ENCODE measurements around the gene TMEM215.
"Not testable (repeated sequence)": the region's sequence is repeated elsewhere in the genome, so short reads cannot be mapped to it uniquely, and the experiment has no call there.

The TMEM215 gene, protein sequence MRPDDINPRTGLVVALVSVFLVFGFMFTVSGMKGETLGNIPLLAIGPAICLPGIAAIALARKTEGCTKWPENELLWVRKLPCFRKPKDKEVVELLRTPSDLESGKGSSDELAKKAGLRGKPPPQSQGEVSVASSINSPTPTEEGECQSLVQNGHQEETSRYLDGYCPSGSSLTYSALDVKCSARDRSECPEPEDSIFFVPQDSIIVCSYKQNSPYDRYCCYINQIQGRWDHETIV

GRCh38 chr9:32783168-32783891 lies at the start of gene TMEM215:
Gene TMEM215 (plus strand): TSS chr9:32783540. CDS start chr9:32784184, 644 bp downstream.
- no peak for DNase-seq

DNA sequence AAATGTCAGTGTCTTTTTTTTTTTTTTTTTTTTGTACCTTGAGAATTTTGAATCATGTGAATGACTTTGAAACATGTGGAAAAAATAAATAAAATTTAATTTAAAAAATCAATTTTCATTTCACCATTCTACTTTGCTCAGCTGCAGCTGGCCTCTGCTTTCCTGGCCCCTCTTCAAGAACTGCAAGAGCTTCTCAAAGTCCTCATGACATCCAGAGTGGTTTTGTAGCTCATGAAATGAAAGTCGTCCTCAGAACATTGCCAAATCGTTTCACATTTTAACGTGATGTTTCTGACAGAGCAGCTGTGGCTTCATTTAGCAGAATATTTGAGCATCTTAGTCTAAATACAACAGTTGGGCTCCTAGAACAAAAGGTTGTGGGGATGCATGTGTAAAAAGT lies 47.9 kb upstream of the TMEM215 start:
- no peak for DNase-seq

DNA sequence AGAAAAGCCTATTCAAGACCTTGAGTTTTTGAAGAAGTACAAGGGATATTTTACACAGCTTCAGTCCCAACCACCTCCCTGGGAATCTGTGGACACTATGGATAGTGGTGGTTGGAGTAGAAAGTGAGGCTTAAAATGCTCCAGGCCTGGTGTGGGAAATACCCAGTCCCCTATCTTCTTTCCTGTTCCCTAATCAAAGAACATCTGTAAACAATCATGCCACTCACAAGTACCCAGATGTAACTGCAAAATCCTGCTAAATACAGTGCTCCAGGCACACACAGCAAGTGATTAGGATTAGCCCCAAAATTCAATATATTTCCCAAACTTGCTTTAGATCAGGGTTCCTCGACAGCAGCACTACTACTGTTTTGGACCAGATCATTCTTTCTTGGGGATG lies 46.0 kb upstream of the TMEM215 start:
- no peak for DNase-seq

DNA sequence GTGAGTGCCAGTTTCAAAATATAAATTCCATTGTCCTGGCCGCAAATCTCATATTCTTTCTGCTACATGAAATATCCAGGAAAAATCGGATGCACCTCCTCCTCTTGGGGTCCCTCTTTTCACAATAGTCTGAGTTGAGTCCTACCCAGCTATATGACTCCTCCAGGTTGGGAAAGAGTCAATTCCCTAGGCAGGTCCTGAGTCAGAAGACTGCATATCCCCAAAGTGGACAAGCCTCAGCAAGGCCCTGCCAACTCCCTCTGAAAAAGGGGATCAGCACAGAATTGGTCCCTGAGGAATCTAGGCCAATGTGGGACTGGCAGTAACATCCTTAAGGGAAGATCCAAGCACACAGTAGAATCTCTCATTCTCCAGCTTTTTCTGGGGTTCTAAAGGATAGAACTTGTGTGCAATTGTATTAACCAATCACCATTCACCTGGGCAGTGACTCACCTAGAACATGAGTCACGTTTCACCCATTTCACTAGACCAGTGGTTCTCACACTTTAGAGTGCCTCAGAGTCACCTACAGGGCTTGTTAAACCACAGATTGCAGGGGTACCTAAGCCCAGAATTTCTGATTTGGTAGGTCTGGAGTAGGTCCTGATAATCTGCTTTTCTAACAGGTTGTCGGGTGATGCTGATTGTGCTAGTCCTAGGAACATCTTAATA lies 44.7 kb upstream of the TMEM215 start:
- no peak for DNase-seq

DNA sequence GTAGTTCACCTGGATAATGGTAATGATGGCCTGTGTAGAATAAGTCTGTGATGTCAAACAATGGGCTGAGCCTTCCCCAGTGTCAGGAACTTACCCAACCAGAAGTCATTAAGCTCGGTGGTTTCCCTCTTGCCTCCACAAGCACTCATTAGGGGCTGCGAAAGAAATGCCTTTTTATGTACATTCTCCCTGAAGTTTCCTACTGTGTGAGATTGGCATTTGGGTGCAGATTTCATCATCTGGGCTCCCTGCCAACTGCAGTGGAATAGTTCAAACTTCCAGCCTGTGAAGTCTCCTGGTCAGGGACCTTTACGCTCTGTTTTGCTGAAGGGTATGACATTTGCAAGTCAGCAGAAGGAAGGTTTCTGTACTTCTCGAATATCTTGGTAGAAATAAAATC lies 41.6 kb upstream of the TMEM215 start:
- no peak for DNase-seq

DNA sequence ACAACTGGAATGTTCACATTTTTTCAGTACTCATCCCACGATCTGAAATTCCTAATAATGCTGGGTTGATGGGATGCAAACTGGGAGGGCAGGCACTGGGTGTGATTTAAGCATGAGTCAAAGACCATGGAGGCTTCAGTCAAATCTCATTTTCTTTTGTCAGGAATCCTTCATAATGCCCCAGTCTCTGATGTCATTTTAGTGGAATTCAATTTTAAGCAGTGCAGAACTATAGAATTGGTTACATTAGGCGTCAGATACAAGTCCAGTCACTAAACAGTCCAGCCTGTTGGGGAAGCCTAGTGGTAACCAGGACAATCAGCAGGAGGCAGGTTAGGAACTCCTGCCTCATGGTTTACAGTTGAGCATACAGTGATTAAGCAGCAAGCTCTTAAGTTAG lies 41.0 kb upstream of the TMEM215 start:
- no peak for DNase-seq

DNA sequence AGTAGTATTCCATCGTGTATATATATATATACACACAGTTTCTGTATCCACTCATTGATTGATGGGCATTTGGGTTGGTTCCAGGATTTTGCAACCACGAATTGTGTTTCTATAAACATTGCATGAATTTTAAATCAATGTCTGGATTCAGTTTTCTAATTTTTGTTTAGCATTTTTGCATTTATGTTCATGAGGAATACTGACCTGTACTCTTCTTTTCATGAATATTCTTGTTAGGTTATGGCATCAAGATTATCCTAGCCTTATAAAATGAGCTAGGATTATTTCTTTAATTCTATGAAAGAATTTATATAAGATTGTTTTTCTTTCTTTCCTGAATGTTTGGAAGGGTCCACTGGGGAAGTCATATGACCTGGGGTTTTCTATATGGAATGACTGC lies 35.3 kb upstream of the TMEM215 start:
- DNase-seq = no peak

GRCh38 chr9:32755730-32756129 lies 27.6 kb upstream of the TMEM215 start:
- DNase-seq = no peak

- no peak for DNase-seq
These were observed 19.2 kb upstream of the TMEM215 start for GRCh38 chr9:32764139-32764538.

DNA sequence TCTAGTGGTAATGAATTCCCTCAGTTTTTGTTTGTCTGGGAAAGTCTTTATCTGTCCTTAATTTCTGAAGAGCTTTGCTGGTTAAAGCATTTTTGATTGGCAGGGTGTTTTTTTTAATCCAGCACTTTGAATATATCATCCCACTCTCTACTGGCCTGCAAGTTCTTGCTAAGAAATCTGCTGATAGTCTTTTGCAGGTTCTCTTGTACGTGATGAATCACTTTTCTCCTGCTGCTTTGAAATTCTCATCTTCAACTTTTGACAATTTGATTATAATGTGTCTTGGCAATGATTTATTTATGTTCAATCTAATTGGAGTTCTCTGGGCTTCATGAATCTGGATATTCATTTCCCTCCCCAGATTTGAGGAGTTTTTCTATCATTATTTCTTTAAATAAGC lies 8.1 kb upstream of the TMEM215 start:
- no peak for DNase-seq

DNA sequence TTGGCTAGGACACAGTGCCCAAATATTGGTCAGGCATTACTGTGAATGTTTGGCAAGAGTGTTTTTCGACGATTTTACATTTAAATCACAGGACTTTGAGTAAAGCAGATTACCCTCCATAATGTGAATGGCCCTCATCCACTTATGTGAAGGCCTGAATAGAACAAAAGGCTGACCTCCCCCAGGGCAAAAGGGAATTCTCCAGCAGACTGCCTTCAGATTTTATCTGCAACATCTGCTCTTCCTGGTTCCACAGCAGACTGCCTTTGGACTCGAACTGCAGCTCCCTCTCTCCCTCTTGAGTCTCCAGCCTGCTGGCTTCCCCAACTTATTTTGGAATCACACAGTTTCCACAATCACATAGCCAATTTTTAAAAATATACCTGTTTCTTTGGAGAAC lies 7.1 kb upstream of the TMEM215 start:
- DNase-seq = no peak

DNA sequence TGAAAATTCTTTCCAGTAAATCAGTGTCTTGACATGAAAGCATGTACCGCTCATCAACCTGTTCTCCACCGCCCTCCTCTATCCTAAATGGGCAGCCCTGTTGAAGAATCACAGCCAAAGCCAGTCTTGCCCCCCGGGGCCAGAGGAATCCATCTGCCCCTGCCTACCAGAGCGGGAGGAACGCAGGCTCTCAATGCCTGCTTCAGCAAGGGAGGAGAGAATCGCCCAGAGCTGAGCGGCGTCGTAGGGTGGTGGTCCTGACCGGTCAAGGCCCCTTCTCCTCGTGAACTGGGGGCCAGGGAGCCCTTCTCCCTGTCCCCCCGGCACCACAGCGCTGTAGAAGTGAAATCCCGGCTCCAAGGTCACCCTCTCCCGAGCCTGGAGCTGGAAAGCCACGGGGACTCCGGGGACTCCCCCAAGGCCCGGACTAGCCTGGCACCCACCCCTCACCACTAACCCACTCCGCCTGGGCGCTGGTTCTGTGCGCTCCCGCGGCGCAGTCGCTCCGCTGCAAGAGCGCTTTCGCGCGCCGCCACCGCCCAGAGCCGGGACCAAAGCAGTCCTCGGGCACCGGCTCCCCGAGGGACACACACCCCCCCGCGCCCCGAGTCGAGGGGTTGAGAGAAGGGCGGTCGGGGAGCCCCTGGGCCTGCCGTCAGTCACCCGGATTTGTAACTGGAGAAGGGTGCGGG lies 718 bp upstream of the TMEM215 start:
- peak; percentile 10 for DNase-seq

- no peak for DNase-seq
These were observed 4.5 kb downstream of the TMEM215 start for GRCh38 chr9:32787816-32788215.

GRCh38 chr9:32796015-32796414 lies 12.7 kb downstream of the TMEM215 start:
- not testable (repeated sequence) for DNase-seq

DNA sequence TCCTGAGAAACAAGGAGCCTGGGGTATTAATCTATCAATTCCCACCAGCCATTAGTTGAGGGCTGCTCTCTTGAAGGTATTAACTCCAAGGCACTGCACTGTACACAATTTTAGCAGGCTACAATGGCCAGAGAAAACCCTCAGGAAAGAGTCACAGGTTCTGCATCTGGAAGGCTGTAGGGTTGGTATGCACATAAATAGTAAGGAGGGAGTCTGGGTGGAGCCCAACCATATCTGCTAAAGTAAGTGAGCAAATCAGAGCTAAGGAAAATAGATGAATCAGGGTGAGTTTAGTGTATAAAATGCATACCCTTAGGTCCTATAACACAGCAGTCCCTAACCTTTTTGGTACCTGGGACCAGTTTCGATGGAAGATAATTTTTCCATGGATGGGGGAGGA lies 18.2 kb downstream of the TMEM215 start:
- no peak for DNase-seq

DNA sequence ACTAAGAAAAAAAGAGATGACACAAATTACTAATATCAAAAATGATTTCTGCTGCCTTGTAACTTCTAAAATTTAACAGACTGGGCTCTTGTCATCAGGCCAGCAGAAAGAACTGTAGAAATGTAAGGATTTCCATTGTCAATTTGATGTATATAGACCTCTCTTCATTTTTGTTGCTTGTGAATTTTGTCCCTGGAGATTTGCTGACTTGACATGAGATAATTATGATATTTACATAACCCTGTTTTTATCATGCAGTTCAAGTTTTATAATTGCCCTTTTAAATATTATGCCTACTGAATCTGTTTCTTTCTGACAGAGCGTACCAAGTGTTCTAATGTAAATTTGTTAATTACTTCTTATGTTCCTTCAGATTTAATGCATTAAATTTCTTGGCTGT lies 23.9 kb downstream of the TMEM215 start:
- no peak for DNase-seq

- no peak for DNase-seq
These were observed 27.9 kb downstream of the TMEM215 start for GRCh38 chr9:32811246-32811645.

GRCh38 chr9:32820322-32820721 lies 37.0 kb downstream of the TMEM215 start:
- no peak for DNase-seq

- DNase-seq = no peak
These were observed 39.8 kb downstream of the TMEM215 start for GRCh38 chr9:32823101-32823500.

DNA sequence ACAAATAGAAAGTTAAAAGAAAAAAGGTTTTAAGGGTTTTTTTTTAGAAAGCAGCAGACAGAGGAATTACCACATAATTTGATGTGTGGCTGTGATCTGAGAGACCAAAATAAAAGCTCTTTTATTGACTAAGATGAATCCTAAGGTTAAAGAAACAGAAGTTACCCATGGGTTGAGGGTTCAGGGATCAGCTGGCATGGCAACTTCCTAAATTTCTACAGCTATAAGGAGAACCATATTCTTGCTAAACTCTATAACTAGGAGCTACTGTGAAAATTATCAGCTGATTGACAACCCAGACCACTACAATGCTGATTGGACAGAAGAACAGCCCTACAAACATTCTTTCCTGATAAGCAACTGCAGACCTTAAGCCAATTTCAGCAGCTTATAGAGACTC lies 40.2 kb downstream of the TMEM215 start:
- DNase-seq = no peak

- DNase-seq = no peak
These were observed 41.9 kb downstream of the TMEM215 start for GRCh38 chr9:32825203-32825602.

DNA sequence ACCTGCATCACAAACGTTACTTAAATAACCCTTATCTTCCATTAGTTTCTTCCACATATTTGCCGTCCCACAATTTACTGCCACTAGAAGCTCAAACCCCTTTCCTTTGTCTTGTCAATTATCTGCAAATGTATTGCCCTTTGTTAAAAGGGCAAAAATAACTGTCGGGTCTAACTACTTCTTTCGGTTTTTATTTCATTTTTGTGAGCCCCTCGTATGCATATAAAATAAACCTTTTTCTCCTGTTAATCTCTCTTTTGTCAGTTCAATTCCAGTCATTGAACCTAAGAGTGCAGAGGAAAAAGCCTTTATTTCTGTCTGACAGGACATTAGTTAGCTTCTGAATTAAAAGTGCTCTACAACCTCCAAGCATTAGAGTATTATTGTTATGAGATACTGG lies 45.5 kb downstream of the TMEM215 start:
- DNase-seq = no peak

GRCh38 chr9:32832346-32832745 lies 49.0 kb downstream of the TMEM215 start:
- no peak for DNase-seq

All from activated naive CD4-positive, alpha-beta T cell treated with anti-CD3 and anti-CD28 coated beads, Interleukin-2, amount 50 U/mL, for 16 hours (primary cell).